Airway epithelial cell (primary cell): ENCODE results near the gene PDCD5. TPM values are rescaled to one million over a fixed set of nuclear protein-coding genes. Genes with fewer than 3 reads are reported as not detected.

ENCODE experiments used
- total RNA-seq: library from RNA; depleted of rRNA; stranded (reverse); fragments of >200 nt; gene quantifications from 2 replicates; pipeline ENCODE4 v1.2.3, GENCODE V29; 2015

PDCD5 gene, protein sequence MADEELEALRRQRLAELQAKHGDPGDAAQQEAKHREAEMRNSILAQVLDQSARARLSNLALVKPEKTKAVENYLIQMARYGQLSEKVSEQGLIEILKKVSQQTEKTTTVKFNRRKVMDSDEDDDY
- 197 and 207 TPM in 2 replicates for total RNA-seq

DNA sequence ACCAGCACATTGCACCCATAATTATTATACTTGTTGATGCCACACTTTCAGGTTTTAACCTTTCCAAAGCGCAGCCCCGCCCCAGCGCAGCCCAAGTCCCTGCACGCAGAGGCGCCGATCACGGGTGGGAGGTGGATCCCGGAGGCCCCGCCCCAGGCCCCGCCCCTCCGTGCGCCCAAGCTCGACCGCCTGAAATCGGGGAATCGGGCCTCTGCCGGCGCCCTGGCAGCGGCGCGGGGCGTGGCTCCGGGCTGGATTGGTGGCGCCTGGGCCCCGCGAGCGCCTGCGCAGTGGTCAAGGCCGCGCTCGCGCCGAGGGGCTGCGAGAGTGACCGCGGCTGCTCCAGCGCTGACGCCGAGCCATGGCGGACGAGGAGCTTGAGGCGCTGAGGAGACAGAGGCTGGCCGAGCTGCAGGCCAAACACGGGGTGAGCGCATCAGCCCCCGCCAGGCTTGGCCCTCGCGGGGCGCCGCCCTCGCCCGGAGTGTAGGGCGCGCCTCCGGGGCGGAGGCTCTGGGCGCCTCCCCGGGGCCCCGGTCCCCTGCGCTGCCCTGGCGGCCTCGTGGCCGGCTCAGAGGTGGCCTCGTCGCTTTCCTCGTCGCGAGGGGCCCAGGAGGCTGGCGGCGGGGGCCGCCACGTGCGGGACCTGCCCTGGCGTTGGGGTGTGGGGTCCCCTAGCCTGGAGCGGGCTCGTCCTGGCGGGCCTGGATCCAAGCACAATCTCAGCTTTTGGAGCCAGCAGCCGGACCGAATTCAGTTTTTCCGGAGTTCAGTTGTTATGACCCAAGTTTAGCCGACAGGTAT lies at the start of gene PDCD5:
PDCD5 (plus strand) TSS at position 290 of the 804 bp plus-strand sequence; CDS start at position 362, 72 bp downstream.

Other genes with a start within 250 kb of the PDCD5 start
- 6.5 and 6.6 TPM in 2 replicates for gene ZNF507, start 235.6 kb upstream of the PDCD5 start, total RNA-seq
- gene DPY19L3, start 175.4 kb upstream of the PDCD5 start, total RNA-seq, result 7.1 and 9.6 TPM in 2 replicates
- gene ANKRD27, start 94.0 kb downstream of the PDCD5 start, total RNA-seq, result 19.7 and 25.0 TPM in 2 replicates
- gene RGS9BP, start 94.7 kb downstream of the PDCD5 start, total RNA-seq, result 0.05 and 0.42 TPM in 2 replicates
- 15.4 and 23.3 TPM in 2 replicates for gene NUDT19, start 110.6 kb downstream of the PDCD5 start, total RNA-seq
- 0.35 and 0.74 TPM in 2 replicates for gene TDRD12, start 138.6 kb downstream of the PDCD5 start, total RNA-seq